ENCODE results near the gene MACROD2.

The MACROD2 gene

DNA sequence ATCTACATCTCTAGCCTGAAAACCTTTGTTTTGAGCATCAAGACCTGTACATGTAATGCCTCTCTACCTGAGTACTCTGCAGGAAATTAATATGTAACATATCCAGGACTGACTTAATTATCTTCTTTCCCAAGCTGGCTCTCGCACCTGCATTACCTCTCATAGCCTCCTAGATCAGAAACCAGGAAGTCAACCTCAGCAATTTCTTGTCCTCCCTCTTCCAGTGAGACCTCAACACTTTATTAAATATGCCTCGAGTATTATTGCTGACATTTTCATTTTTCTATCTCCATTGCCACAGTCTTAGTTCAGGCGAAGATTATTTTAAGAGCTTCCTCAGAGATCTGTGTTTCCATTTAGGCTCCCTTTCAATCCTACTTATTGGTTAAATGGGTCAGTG, 69.0 kb downstream of the MACROD2 start:
- no peak for DNase-seq

DNA sequence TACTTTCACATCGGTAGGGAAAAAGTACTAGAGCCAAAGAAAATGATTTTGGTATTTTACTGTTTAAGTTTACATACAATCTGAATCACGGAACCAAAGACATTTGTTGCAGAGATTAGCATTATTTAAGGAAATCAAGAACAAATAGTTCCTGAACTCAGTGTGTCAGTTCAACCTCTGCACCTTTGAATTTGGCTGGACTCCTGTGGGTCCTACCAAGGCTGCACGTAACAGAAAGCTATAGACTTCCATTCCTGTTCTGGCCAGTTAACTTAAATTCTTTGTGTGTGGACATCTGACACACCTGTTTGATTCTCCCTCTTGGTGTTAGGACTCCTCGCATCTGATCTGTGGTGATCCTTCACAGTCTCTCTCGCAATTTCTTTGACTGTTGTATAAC, 69.6 kb downstream of the MACROD2 start:
- no peak for DNase-seq

DNA sequence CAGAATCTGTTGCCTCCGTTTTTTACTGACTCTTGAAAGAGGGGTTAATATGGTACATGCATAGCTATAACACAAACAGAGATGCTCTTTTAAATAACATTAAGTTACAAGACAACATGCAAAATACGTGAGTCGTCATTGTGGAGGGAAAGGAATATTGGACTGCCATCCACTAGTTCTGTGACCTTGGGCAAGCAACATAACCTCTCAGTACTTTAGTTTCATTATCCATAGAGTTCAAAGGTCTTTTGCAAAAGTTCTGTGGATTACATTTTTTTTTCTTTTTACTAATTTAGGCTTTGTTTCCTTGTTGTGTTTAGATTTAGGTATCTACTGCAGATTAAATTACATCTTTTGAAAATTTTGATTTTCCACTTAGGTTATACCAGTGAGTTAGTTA, 70.5 kb downstream of the MACROD2 start:
- no peak for DNase-seq

DNA sequence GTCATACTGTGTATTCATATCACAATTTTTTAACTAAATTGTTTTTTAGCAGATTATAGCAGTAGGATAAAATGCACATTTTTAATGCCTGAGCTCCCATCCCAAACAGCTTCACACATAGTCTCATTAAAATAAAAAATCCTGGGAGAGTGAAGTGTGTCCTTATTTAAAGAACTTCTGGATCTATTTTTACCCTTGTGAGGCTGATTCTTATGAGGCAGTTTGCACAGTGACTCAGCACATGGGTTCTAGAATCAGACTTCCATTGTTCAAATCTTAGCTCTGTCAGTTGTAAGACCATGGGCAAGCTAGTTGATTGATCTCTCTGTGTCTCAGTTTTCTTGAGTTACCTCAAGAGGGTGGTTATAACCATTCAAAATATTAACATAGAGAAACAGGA, 72.3 kb downstream of the MACROD2 start:
- DNase-seq: no peak

DNA sequence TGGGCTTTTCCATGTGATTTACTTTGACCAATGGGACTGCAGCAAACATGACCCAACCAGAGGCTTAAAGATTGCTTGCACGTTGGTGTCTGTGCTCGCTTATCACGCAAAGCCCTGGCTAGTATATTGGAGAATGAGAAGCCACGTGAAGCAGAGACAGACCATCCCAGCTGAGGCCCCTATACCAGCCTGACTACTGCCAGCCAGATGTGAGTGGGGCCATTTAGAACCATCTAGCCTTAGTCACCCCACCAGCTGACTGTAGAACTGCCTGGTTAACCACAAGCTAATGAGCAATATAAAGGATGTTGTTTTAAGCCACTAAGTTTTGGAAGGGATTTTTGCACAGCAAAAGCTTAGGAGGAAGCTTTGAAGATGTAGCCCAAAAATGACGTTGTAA, 74.5 kb downstream of the MACROD2 start:
- no peak for DNase-seq

DNA sequence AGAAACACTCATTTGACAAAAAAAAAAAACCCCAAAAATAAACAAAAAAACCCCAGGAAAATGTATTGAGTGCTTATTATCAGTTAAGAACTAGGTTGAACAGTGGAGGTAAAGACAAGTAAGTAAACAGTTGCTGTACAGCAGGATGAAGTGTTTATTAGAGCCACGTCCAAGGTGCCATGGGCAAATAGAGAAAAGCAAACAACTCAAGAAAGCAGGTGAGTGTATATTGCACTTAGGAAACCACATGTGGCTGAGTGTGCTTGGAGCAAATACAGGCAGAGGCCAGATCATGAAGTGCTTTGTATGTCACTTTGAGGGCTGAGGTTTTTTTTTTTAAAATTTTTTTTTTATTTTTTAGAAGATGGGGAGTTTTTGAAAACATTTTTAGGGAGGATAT, 98.3 kb downstream of the MACROD2 start:
- no peak for DNase-seq

DNA sequence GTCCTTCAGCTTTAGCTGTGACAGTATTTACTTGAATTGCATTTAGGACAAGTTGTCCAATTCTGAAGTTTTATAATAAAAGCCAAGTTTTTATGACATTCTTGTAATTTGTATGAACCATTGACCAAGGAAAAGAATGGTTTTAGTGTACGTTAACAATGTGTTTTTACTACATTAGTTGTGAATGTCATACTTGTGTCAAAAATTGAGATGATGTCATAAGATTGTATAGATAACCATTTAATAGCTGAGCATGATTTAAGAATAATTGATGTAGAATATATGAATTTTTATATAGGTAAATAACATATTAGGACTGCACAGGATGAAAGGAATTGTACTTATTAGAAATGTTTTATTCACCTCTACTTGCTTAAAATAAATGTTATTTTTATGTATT, 102.9 kb downstream of the MACROD2 start:
- DNase-seq: no peak

DNA sequence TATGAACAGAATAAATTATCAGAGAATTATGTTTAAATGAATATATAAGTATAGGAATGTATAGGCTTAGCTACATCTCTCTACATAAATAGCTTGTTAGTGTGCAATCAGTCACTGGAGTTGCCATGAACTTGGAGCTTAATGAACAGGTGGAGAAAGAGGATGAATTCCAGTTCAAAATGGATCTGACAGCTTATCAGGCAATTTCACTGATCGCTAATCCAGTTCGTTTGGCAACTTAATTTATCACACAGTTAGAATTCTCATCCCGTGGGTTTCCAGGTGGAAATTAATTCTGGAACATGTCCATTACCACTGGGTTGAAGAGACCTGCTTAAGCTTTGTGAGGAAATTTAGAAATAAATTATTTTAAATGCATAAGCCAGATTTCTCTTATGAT, 118.1 kb downstream of the MACROD2 start:
- DNase-seq: no peak

DNA sequence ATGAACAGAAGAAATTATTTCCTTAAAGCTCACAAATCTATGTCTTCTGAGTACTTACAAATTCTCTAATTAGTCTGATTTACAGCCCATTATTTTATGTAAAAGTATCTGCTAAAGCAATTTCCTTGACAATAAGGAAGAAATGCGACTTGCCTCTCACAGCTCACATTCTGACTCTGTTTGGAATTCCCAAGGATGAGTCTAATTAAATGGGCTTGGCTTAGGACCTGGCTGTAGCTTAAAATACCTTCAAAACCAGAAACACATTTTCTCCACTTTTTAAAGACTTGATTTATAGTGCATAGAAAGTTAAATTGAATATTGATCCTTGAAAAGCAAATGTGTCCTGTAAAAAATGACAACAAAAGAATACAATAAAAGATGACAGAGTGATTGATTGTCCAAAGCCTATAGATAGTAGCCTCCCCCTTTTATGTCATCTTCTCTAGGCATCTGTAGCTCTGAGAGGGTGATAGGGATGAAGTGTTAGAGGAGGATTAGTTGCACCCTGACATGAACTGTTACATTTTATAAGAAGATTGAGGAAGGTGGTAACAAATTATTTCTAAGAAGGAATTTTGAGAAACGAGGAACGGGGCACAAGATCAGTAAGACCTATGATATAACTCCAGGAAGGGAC, 118.9 kb downstream of the MACROD2 start:
- no peak for DNase-seq

DNA sequence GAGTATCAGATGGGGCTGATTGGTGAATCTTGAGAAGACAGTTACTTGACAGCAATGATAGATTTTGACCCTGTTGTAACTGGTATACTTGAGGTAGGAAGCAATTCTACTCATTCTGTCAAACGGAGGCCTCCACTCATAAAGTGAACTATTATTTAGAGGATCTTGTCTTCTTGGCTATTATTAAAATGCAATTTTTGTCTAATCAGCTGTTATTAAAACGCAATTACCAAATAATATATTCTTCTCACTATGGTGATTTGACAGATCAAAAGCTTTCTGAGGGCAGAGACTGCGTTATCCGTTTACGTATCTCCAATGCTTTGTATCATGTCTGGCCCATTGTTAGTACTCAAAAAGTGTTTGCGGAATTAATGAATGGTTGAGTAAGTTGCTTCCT, 120.7 kb downstream of the MACROD2 start:
- DNase-seq: no peak

DNA sequence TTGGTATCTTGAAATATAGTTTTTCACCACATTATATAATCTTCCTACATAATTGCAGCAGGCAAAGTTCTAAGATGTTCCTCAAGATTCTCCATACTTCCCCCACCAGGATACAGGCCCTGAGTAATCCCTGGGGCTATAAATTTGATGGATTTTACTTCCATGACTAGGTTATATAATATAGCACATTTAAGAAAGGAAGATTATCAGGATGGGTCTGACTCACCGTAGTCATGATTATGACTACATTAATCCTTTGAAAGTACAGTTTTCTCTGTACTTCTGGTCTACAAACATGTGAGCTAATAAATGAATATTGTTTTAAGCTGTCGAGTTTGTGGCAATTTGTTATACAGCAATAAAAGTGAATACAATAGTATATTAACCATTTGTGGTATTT, 122.5 kb downstream of the MACROD2 start:
- no peak for DNase-seq

DNA sequence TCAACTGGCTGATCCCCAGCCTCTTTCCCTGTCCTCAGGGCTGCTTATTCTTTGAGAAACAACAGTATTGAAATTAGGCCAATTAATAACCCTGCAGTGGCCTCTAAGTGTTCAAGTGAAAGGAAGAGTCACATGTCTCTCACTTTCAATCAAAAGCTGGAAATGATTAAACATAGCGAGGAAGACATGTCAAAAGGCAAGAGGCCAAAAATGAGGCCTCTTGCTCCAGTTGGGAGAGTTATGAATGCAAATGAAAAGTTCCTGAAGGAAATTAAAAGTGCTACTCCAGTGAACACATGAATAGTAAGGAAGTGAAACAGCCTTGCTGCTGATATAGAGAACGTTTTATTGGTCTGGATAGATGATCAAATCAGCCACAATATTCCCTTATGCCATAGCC, 131.5 kb downstream of the MACROD2 start:
- DNase-seq: no peak

DNA sequence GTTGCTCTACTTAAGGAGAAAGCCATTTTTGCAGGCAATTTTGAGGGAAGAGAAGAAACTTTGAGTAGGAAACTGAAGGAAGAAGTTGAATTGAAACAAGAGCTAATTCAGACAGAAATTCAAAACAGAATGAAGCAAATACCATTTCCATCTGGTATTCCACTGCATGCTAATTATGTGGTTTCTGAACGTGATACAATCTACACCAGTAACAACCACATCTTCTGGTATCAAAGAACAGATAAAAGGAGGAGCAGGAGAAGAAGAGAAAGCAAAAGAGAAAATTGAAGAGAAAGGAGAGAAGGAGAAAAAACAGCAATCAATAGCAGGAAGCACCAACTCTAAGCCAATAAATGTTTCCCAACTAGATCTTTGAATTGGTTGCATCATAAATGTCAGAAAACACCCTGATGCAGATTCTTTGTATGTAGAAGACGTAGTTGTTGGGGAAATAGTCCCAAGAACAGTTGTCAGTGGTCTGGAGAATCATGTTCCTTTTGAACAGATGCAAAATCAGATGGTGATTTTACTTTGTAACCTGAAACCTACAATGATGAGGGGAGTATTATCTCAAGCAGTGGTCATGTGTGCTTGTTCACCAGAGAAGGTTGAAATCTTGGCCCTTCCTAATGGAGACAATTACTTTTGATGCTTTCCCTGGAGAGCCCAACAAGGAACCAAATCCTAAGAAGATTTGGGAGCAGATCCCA, 132.4 kb downstream of the MACROD2 start:
- no peak for DNase-seq

DNA sequence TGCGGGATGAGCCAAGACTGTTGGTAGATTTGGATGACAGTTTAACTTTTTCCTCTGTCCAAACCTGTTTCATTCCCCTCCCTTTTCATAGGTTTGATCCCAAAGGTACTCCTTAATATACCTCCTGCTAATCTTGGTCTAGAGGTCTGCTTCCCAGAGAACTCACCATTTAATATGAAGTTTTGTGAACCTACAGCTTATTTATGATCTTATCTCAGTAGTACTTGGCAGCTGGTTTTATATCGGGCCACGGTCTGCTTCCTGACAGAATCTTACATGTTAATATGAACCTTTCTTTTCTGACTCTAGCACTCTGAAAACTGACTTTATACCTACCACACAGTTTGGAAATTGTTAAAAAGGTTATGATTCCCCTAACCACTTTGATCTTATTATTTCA, 138.7 kb downstream of the MACROD2 start:
- no peak for DNase-seq

DNA sequence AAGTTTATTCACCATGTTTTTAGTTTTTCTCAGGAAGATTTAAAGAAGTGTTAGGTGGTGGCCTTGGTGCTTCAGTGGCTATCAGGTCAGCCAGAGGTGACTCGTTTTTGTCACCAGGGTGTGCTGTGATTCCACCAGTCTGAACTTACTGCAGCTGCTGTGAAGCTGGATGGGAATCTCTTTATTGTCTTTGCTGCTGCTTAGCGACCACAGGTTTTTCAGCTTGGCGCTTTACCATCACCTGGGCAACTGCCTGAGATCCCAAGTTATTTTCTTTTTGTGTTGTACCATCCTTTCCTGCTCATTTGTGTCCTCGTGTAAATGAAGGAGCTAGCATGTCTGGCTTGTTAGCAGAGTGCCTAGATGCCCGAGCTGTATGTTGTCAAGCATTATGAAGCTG, 146.9 kb downstream of the MACROD2 start:
- DNase-seq: no peak

DNA sequence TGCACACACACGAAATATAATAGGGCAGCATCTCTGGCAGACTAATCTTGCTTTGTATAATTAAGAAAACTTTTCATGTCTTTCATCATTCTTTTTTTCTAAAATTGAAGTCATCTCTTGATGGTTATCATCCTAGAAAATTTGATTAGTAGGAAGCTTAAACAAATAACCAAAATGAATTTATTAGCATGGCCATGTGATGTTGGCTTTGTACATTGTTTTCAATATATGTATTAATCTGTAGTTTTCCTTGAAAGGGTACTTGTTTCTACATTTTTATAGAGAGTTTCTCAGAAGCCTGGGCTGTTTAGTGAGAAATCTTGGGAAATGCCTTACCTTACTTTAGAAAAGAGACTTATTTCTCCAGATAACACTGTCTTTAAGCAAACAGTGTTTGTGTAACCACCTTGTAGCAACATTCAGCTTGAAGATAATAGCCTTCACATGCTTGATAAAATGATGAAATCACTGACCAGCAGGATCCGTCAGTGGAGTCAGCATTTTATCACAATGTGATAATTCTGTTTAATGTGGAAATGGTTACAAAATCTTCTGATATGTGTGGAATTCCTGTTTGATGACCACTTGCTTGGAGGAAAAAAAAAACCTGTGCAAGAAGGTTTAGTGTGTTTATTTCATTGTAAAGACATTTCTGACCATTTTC, 147.8 kb downstream of the MACROD2 start:
- no peak for DNase-seq

DNA sequence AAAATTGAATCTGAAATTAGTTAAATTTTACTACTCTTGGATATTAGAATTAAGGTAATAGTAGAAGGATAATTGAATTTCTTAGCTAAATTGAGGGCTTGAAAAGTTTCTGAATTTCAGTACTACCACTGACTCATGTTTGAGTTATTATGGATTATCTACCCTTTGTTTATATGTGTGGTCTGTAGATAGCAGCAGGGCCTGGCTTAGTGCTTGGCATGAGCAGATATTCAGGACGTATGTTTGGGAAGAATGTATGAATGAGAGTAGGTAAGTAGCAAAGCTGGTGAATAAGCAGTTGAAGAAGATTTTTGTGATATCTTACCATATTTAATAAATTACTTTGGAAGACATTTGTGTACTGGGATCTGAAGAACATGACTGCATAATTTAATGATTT, 152.7 kb downstream of the MACROD2 start:
- DNase-seq: no peak

DNA sequence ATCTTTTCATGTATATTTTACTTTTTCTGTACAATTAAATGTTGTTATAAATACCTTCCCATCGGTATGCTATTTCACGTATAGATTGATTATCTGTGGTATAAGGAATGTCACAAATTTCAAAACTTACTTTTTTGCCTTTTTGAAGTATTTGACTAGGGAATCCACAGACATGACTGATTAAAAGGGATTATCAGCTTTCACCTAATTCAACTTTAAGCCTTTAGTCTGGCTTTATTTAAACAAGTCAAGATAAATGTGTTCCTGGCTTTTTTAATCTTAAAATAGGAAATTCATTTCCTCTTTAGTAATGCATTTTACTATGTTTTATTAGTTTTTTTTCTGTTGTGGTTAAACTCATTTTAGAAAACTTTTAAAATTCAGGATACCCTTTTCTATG, 160.0 kb downstream of the MACROD2 start:
- no peak for DNase-seq

DNA sequence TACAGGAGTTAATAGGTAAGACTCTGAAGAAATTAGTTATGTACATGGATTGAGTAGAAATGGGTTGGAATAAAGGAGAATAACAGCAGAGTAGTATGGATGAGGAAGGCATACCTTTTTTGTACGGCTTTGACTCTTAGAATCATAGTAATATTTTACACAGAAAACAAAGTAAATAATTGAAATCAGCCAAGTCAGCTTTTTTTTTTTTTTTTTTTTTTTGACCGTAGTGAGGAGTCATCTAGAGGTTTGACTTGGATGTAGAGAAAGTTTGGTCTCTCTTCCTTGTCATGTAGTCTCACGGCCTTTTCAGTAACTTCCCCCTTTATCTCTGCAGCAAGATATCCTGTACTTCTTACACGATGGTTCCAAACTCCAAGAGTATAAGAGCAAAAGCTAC, 183.2 kb downstream of the MACROD2 start:
- DNase-seq: no peak

DNA sequence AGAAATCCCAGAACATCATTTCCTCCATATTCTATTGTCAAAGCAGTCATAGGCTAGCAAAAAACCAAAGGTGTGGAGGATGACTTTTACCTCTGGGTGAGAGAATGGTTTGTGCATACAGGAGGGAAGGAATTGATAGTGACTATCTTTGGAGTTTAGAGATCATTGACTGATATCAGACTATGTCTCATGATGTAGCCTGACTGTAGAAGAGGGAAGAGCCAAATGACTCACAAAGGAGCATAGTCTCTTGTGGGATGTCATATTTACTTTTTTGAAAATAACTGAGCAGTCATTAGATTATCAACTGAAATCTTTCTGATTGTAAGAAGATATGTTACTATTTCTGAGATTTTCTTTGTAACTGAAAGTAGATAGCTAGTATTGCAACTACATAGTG, 183.6 kb downstream of the MACROD2 start:
- no peak for DNase-seq

DNA sequence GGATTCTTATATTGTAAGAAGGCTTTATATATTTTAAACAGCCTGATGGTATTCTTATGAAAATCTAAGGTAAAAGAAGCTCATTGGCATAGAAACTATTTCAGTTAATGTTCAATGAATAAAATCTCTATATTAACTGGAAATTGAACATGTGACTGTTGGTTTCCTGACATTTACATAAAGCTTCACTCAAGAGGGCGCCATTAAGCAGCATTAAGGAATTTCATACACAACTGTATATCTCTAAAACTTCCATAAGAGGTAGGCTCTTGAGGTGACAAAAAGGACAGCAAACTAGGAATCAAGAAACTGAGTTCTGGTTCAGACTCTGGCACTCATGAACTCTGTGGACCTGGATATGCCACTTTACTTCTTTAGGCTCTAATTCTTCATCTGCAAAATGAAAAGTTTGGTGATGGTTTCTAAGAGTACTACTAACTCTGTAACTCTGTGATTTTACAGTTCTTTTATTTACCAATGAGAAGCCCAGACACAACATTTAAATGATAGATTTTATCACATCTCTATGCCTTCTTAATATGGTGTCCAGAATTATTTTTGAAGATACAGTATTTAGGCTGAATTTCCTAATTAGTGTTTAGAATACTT, 194.6 kb downstream of the MACROD2 start:
- DNase-seq: no peak

DNA sequence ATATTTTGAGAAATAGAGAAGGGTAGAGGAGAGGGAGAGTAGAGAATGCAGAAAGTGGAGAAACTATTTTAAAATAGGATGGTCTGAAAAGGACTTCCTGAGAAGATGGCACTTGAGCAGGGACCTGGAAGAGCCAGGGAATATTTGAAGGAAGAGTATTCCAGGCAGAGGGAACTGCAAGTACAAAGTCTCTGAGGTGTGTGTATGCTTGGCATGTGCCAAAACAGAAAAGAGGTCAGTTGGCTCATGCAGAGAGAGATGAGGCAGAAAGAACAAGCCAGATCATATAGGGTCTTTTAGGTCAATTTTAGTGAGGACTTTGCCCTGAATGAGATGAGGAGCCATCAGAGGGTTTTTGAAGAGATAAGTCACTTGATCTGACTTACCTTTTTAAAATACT, 196.2 kb downstream of the MACROD2 start:
- DNase-seq: no peak

DNA sequence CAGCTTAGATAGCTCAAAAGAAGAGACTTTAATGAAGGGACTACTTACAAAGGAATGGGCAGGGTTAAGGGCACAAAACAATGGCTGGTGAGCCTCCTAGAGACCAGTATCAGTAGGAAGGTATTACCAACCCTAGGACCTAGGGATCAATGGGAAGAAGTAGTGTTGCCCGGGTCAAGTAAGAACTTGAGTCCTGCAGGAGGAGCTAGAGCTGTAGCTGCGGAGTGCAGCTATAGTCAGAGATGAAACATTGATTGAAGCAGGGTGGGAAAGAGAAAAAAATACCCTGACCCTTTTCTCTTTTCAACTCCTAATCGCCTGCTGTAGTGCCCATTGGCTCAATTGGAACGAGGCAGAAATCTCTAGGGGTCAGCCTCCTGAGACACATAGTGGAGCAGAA, 198.1 kb downstream of the MACROD2 start:
- DNase-seq: no peak

DNA sequence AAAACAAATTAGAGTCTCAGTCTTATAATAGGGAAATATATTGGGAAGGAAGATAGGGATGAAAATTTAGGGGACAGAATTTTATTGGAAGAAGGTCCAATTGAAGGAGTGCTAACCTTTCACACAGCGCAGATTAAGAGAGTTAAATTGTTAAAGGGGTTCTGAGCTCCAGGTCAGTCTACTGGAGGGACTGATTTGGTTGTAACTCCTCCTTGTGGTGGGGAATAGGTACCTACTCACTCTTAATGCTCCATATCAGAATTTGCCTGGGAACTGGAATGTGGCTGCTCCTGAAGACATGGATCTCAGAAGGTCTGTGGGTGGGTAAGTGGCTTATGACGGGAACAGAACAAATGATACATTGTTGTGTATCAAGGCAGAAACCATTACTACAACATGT, 198.6 kb downstream of the MACROD2 start:
- no peak for DNase-seq

Measured in activated effector memory CD4-positive, alpha-beta T cell treated with anti-CD3 and anti-CD28 coated beads, Interleukin-2, amount 50 U/mL, for 16 hours (primary cell).